Suppressor macrophage treated with lipopolysaccharide for 1 hour (primary cell): ENCODE results near the gene SULT1C2.
"Not testable (repeated sequence)": the region's sequence is repeated elsewhere in the genome, so short reads cannot be mapped to it uniquely, and the experiment has no call there.

Experiments
- DNase-seq, 3 donors: peaks; one replicate each; pipeline ENCODE4 v3.0.0-alpha.2; 2020 to 2022

The SULT1C2 gene

GRCh38 chr2:108355906-108356734 is 67.4 kb downstream of the SULT1C2 start:
- peak in 1 of 3 donors; percentile 15 for DNase-seq

DNA sequence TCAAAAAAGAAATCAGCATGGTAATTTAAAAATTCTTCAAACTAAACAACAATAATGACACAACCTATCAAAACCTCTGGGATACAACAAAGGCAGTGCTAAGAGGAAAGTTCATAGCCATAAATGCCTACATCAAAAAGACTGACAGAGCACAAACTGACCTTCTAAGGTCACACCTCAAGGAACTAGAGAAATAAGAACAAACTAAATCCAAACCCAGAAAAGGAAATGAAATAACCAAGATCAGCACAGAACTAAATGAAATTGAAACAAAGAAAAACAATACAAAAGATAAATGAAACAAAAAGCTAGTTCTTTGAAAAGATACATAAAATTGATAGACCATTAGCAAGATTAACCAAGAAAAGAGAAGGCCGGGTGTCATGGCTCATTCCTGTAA is 70.6 kb downstream of the SULT1C2 start:
- not testable (repeated sequence) for DNase-seq
